HL-60/S4 treated with phorbol 12-myristate 13-acetate at 8.2 ng/mL for 4 days and 3 days (cell line): Measurements from ENCODE around the gene SPDYE17.
"Not testable (repeated sequence)": the region's sequence is repeated elsewhere in the genome, so short reads cannot be mapped to it uniquely, and the experiment has no call there.

Experiments
- in situ Hi-C: fragments of 300-500 bp; cut with MboI; formaldehyde crosslinking; loops from 2 replicates; pipeline ENCODE4 v1.15.0; 2022; ENCODE audit warnings: low sequenced_read_pairs

The SPDYE17 gene

GRCh38 chr7:76998764-76999450 lies 33.3 kb downstream of the SPDYE17 start:
- in situ Hi-C loops: not testable (repeated sequence)

DNA sequence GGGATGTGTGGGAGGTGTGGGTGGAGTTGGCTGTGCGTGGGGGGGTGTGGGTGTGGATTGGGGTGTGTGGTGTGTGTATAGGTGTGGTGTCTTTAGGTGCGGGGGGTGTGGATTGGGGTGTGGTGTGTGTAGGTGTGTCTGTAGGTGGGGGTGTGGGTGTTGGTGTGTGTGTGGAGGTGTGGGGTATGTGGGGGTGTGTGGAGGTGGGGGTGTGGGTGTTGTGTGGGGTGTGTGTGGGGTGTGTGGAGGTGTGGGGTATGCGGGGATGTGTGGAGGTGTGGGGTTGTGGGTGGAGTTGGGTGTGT lies 33.9 kb downstream of the SPDYE17 start:
- in situ Hi-C loops: no loop called here

- in situ Hi-C loops: no loop called here
Observed at GRCh38 chr7:76997381-76998284, 34.5 kb downstream of the SPDYE17 start.

DNA sequence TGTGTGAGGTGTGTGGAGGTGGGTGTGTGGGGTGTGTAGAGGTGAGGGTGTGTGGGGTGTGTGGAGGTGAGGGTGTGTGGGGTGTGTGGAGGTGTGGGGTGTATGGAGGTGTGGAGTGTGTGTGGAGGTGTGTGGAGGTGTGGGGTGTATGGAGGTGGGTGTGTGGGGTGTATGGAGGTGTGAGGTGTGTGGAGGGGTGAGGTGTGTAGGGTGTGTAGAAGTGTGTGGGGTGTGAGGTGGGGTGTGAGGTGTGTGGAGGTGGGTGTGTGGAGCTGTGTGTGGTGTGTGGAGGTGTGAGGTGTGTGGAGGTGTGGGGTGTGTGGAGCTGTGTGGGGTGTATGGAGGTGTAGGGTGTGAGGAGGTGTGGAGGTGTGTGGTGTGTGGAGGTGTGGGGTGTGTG lies 35.2 kb downstream of the SPDYE17 start:
- in situ Hi-C loops: not testable (repeated sequence)

DNA sequence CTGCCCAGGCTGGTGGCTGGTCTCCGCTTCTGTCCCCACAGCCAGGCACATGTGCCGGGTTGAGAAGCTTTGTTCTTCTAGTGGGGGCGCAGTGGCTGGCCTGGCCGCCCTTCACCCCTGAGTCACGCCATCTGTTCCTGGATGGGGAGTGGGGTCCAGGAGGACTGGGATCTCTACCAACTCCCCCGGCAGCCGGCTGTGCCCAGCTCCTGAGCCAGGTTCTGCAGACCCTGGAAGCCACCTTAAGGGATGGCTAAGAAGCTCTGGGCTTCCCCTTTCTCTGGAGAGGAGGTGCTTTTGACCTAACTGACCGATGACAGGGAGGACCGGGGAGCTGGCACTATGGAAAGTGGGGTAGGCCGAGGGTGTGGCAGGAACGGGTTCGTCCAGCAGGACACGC lies 37.9 kb downstream of the SPDYE17 start:
- in situ Hi-C loops: not testable (repeated sequence)

GRCh38 chr7:76993831-76994230 lies 38.3 kb downstream of the SPDYE17 start:
- in situ Hi-C loops: not testable (repeated sequence)

DNA sequence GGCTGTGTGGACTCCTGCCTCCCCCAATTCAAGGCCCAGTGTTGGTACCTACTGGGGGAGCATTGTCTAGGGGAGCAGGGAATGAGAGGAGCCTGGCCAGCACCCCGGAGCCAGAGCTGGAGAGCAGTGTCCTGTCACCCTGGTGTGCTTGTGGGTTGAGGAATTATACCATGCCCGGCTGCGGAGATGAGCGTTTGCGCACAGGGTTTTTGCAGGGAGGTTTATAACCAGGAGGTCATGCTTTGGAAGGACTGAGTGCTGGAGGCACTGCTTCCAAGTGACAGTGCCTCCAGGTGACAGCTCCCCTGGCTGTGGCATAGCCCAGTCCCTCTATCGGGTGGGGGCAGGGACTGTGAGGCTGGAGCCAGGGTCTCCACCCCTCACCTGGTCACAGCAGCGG lies 39.3 kb downstream of the SPDYE17 start:
- in situ Hi-C loops: not testable (repeated sequence)

- in situ Hi-C loops: not testable (repeated sequence)
Observed at GRCh38 chr7:76992204-76992603, 40.0 kb downstream of the SPDYE17 start.

DNA sequence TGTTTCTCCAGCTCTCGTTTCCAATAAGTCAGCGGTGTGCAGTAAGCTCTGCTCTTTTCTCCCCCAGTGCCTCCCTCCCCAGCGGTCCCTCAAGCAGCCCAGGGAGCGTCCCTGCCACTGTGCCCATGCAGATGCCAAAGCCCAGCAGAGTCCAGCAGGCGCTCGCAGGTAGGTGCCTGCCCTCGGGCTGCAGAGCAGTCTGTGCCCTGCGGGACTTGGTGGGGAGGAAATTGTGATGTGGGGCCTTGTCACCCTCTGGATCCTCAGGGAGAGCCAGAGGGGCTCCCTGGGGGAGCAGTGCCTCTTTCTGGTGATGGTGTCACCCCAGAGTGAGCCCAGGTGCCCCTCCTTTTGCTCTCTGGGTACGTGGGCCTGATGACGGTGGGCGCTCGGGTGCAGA lies 42.0 kb downstream of the SPDYE17 start:
- in situ Hi-C loops: not testable (repeated sequence)

DNA sequence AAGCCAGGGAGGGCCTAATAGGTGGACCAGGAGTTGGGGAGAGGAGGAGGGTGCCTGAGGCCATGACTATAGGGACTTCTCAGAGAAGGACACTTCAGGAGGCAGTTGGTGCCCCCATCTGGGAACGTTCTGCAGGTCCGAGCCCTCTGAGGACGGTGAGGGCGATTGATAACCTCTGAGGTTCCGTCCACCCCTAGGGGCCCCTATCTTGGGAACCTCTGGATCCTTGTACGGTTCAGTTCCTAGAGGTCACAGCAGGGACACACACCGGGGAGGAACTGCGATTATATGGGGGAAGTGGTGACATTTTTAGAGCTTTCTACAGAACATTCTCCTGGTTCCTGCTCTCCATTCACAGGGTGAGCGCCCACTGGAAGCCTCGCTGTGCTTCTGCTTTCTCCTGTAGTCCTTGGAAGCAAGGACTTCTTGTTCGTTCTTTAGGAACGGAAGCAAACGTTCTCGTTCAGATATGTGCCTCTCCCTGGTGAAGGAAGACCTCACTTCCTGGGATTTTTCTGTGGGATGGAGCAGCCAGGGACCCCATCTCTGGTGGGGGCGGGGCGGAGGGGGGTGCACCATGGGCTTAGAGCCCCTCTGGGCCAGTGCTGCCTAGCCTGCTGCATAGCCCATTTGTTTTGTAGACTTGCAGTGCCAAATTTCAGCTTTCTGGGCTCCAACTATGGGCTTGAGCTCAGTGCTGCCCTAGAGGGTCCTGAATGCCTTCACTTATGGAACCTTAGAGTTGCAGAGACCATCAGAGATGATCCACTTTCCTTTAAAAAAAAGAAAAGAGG lies 46.0 kb downstream of the SPDYE17 start:
- in situ Hi-C loops: not testable (repeated sequence)

- in situ Hi-C loops: not testable (repeated sequence)
Observed at GRCh38 chr7:76984784-76985136, 47.4 kb downstream of the SPDYE17 start.

- in situ Hi-C loops: not testable (repeated sequence)
Observed at GRCh38 chr7:76983937-76984783, 48.0 kb downstream of the SPDYE17 start.

DNA sequence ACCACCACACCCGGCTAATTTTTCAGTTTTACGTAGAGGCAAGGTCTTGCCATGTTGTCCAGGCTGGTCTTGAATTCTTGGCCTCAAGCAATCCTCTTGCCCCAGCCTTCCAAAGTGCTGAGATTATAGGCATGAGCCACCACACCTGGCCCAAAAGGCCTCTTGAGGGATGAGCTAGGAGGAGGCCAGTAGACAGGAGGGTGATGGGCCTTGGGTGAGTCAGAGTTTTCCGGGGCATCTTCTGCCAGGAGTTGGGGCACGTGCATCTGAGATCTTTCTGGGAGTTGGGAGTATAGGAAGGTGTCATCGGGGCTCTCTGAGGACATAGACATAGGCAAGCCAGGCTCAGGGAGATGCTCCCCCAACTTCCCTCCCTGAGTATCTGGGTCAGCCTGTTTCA lies 48.8 kb downstream of the SPDYE17 start:
- in situ Hi-C loops: not testable (repeated sequence)

DNA sequence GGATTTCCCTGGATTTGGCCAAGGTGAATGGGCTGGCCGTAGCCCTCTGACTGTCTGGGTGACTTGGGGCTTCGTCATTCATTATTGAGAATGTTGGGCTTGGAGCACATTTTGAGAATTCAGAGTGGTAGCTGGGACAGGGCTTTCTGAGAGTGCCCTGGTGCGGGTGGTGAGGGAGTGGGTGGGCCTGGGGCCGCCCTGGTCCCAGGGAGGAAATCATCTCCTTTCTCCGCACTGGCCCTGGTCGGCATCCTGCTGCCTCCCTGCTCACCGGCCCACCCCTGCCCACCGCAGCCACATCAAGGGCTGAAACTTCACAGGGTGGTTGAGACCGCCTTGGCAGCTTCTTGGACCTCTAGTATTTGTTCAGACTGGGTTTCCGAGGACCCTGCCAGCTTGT lies 49.7 kb downstream of the SPDYE17 start:
- in situ Hi-C loops: not testable (repeated sequence)

- in situ Hi-C loops: not testable (repeated sequence)
Observed at GRCh38 chr7:76981187-76981970, 50.8 kb downstream of the SPDYE17 start.

DNA sequence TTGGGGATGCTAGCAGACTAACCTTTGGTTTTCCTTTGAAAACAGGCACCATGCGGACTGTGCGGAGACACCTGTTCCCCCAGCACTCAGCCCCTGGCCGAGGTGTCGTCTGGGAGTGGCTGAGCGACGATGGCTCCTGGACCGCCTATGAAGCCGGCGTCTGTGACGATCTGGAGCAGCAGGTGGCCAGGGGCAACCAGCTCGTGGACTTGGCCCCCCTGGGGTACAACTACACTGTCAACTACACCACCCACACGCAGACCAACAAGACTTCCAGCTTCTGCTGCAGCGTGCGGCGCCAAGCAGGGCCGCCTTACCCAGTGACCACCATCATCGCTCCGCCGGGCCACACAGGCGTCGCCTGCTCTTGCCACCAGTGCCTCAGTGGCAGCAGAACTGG lies 51.6 kb downstream of the SPDYE17 start:
- in situ Hi-C loops: not testable (repeated sequence)

- in situ Hi-C loops: not testable (repeated sequence)
Observed at GRCh38 chr7:76977761-76978367, 54.3 kb downstream of the SPDYE17 start.

- in situ Hi-C loops: not testable (repeated sequence)
Observed at GRCh38 chr7:76974793-76975579, 57.2 kb downstream of the SPDYE17 start.

- in situ Hi-C loops: not testable (repeated sequence)
Observed at GRCh38 chr7:76974336-76974735, 57.8 kb downstream of the SPDYE17 start.
